Spleen (tissue), 7 donors: ENCODE measurements around the gene NACC1.

ENCODE experiments used
- POLR2A ChIP-seq, 3 donors: fragments of 450-650 bp; IDR thresholded peaks; one replicate each; pipeline ENCODE4 v1.5.1; 2017; ENCODE audit warnings: antibody characterized with exemption in 3 of 3, mild to moderate bottlenecking in 1 of 3
- POLR2AphosphoS5 ChIP-seq, 3 donors: sonication (generic); formaldehyde crosslinking; IDR thresholded peaks; one replicate each; pipeline ENCODE4 v1.5.1; 2017; ENCODE audit warnings: antibody characterized with exemption in 3 of 3
- TF ChIP-seq, protein P1 (sequence below), 11 experiments: fragments of 200-600 bp in 7 of 11; fragments of 450-650 bp in 4 of 11; sonication (generic) in 4 of 11; IDR thresholded peaks in 8 of 11; conservative IDR thresholded peaks in 3 of 11; 1 replicate in 7 of 11; 2 replicates in 4 of 11; pipeline versions ENCODE4 v1.4.0 to v1.8.0; 2016 to 2021; ENCODE audit warnings: antibody characterized with exemption in 11 of 11, inconsistent platforms in 4 of 11, mild to moderate bottlenecking in 1 of 11
- donor health status: DM: no; HTN: no; CAD: no; lungs with moderate emphysema.
- donor health status: DM: no; HTN: no; CAD: no.
- donor health status: DM: no; HTN: no; CAD: no.

DNA sequence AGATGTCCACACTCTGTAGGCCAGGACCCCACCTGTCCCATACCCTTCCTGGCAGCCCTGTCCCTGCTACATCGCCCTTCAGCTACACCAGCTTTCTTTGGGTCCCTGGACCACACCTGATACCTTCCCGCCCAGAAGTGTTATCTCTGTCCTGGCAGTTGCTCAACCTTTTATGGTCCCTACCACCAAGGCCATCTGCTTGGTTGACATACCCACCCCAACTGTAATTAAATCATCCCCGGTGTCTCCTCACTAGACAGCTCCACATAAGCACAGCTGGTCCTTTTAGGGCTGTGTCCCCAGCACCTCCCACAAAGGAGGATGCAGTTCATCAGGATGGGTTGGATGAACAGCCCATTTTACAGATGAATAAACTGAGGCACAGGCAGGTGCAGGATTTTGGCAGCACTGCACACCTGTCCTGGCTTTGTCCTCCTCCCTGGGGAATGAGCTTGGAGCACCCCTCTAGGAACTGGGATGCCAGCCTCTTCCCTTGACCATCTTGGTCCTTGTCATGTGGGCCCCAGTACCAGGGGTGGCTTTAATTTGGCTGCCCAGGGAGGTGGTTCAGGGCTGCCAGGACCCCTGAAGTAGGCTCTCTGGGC is 12.9 kb downstream of the NACC1 start:
- TF ChIP-seq, protein P1, sequence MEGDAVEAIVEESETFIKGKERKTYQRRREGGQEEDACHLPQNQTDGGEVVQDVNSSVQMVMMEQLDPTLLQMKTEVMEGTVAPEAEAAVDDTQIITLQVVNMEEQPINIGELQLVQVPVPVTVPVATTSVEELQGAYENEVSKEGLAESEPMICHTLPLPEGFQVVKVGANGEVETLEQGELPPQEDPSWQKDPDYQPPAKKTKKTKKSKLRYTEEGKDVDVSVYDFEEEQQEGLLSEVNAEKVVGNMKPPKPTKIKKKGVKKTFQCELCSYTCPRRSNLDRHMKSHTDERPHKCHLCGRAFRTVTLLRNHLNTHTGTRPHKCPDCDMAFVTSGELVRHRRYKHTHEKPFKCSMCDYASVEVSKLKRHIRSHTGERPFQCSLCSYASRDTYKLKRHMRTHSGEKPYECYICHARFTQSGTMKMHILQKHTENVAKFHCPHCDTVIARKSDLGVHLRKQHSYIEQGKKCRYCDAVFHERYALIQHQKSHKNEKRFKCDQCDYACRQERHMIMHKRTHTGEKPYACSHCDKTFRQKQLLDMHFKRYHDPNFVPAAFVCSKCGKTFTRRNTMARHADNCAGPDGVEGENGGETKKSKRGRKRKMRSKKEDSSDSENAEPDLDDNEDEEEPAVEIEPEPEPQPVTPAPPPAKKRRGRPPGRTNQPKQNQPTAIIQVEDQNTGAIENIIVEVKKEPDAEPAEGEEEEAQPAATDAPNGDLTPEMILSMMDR (IDR thresholded peaks at IDR 0.05 in 8 of 11, conservative IDR thresholded peaks at IDR 0.05 in 3 of 11), result no peak
- no peak for TF ChIP-seq POLR2A (IDR thresholded peaks at IDR 0.05)
- TF ChIP-seq POLR2AphosphoS5 (IDR thresholded peaks at IDR 0.05), result no peak
